GM12875 (cell line): ENCODE results near the gene UBE2D1.

Source experiments
- H3K4me3 ChIP-seq: one replicate; pipeline ENCODE4 v1.5.1; 2011; ENCODE audit warnings: low read depth, low read length, control low read depth
- CTCF ChIP-seq: IDR thresholded peaks from 2 replicates; pipeline ENCODE4 v1.5.1; 2011; ENCODE audit warnings: low read depth, mild to moderate bottlenecking, control low read depth, inconsistent platforms, low read length, moderate library complexity, borderline replicate concordance; ENCODE audit not compliant: insufficient read depth

UBE2D1 gene

GRCh38 chr10:58322072-58322834 is 12.6 kb upstream of the UBE2D1 start:
- TF ChIP-seq CTCF: no peak
- H3K4me3 ChIP-seq: no peak overlapping the region

- TF ChIP-seq CTCF: no peak
- H3K4me3 ChIP-seq: no peak overlapping the region
Measured at GRCh38 chr10:58322835-58323209, 12.0 kb upstream of the UBE2D1 start.

GRCh38 chr10:58326967-58327381 is 7.8 kb upstream of the UBE2D1 start:
- H3K4me3 ChIP-seq: no peak overlapping the region
- TF ChIP-seq CTCF: no peak

- no peak overlapping the region for H3K4me3 ChIP-seq
- TF ChIP-seq CTCF: no peak
Measured at GRCh38 chr10:58328233-58328632, 6.6 kb upstream of the UBE2D1 start.

- no peak for TF ChIP-seq CTCF
- H3K4me3 ChIP-seq: no peak overlapping the region
Measured at GRCh38 chr10:58330431-58330830, 4.4 kb upstream of the UBE2D1 start.

- no peak overlapping the region for H3K4me3 ChIP-seq
- TF ChIP-seq CTCF: no peak
Measured at GRCh38 chr10:58331646-58332045, 3.2 kb upstream of the UBE2D1 start.

- peak overlapping the region; percentile 90 for H3K4me3 ChIP-seq
- no peak for TF ChIP-seq CTCF
Measured at GRCh38 chr10:58335306-58336005, 650 bp downstream of the UBE2D1 start.
